Testis (tissue), 2 donors: ENCODE results near the gene CDC42EP1.

Source experiments
- CTCF ChIP-seq, 3 experiments: fragments of 450-650 bp in 2 of 3; fragments of 200-600 bp in 1 of 3; sonication (generic) in 1 of 3; IDR thresholded peaks; one replicate each; pipeline ENCODE4 v1.5.1; 2016 to 2019; ENCODE audit warnings: antibody characterized with exemption in 3 of 3, mild to moderate bottlenecking in 2 of 3, moderate library complexity in 1 of 3
- POLR2A ChIP-seq: fragments of 450-650 bp; IDR thresholded peaks from one replicate; pipeline ENCODE4 v1.6.1; 2017; ENCODE audit warnings: antibody characterized with exemption, mild to moderate bottlenecking, moderate library complexity

DNA sequence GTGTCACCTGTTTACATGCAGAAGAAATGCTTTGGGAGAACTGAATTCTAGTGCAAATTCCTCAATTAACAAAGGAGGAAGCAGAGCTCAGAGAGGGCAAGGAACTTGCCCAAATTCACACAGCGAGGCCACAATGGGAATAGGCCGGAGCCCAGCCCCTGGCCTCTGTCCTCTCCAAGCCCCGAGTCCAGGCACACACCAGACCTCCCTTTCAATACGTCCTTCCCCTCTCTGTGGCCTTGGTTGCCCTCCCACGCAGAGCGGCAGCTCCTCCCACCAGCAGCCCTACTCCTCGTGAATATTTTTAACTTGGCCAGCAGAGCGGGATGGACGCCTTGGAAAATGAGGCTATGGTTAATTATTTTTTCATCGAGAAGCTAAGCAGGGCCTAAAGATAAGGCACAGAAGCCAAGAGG is 39.5 kb upstream of the CDC42EP1 start:
- TF ChIP-seq CTCF (IDR thresholded peaks at IDR 0.05) (no peak), POLR2A (no peak)
